Endothelial cell (in vitro differentiated cells): Measurements from ENCODE around the gene HSD17B13. TPM values are rescaled to one million over a fixed set of nuclear protein-coding genes. Genes with fewer than 3 reads are reported as not detected.

Experiments used
- DNase-seq: peaks from one replicate; pipeline ENCODE4 v3.0.0; 2021; ENCODE audit warnings: low spot score
- H3K27ac Mint-ChIP-seq: one replicate; pipeline ENCODE4 v1.8.0; 2021; ENCODE audit warnings: mixed read lengths, inconsistent platforms; ENCODE audit not compliant: unreplicated experiment
- H3K27me3 Mint-ChIP-seq: one replicate; pipeline ENCODE4 v1.8.0; 2021; ENCODE audit warnings: mild to moderate bottlenecking, moderate library complexity, mixed read lengths, inconsistent platforms; ENCODE audit not compliant: unreplicated experiment
- H3K36me3 Mint-ChIP-seq: one replicate; pipeline ENCODE4 v1.8.0; 2021; ENCODE audit warnings: mild to moderate bottlenecking, low read depth, mixed read lengths, inconsistent platforms; ENCODE audit not compliant: unreplicated experiment
- H3K4me1 Mint-ChIP-seq: one replicate; pipeline ENCODE4 v1.8.0; 2021; ENCODE audit warnings: mild to moderate bottlenecking, mixed read lengths, inconsistent platforms; ENCODE audit not compliant: unreplicated experiment
- H3K4me3 Mint-ChIP-seq: one replicate; pipeline ENCODE4 v1.8.0; 2021; ENCODE audit warnings: mild to moderate bottlenecking, mixed read lengths, inconsistent platforms; ENCODE audit not compliant: unreplicated experiment
- H3K9me3 Mint-ChIP-seq: one replicate; pipeline ENCODE4 v1.8.0; 2021; ENCODE audit warnings: mixed read lengths, inconsistent platforms; ENCODE audit not compliant: unreplicated experiment
- CTCF ChIP-seq: fragments of 200-600 bp; sonication (generic); IDR thresholded peaks from one replicate; pipeline ENCODE4 v1.5.0; 2021; ENCODE audit warnings: antibody characterized with exemption; ENCODE audit not compliant: unreplicated experiment
- microRNA-seq: library from miRNA; unstranded; fragments of <30 nt; microRNA quantifications from one replicate; pipeline ENCODE4, GENCODE V29; 2020; ENCODE audit not compliant: unreplicated experiment
- total RNA-seq: library from RNA; stranded (reverse); fragmentation: NEBNext Ultra II Directional; extraction: Animal tissue kit (Norgen Biotek cat#: 25700); gene quantifications from one replicate; pipeline ENCODE4 v1.2.1, GENCODE V29; 2021; ENCODE audit not compliant: unreplicated experiment

The HSD17B13 gene
- total RNA-seq, 1 donor from 2014 or later, result not detected

- H3K36me3 Mint-ChIP-seq, result no peaks in the 10 kb centered on the region
- H3K4me3 Mint-ChIP-seq, result no peak overlapping the region
- no peak for DNase-seq
- H3K27me3 Mint-ChIP-seq, result peaks cover 1% of the 10 kb centered on the region
- no peak for TF ChIP-seq CTCF
- H3K9me3 Mint-ChIP-seq, result no peaks in the 10 kb centered on the region
- H3K4me1 Mint-ChIP-seq, result no peaks in the 10 kb centered on the region
- H3K27ac Mint-ChIP-seq, result no peak overlapping the region
These were observed 62.2 kb downstream of the HSD17B13 start for GRCh38 chr4:87260477-87260876.

- no peak overlapping the region for H3K4me3 Mint-ChIP-seq
- TF ChIP-seq CTCF, result no peak
- H3K27ac Mint-ChIP-seq, result no peak overlapping the region
These were observed 64.0 kb downstream of the HSD17B13 start for GRCh38 chr4:87258677-87259076.

GRCh38 chr4:87257523-87257922 is 65.2 kb downstream of the HSD17B13 start:
- H3K27ac Mint-ChIP-seq, result no peak overlapping the region

More at GRCh38 chr4:87258677-87259076, 64.0 kb downstream of the HSD17B13 start:
- H3K36me3 Mint-ChIP-seq, result no peaks in the 10 kb centered on the region
- H3K27me3 Mint-ChIP-seq, result peaks cover 1% of the 10 kb centered on the region
- DNase-seq, result no peak
- H3K4me1 Mint-ChIP-seq, result no peaks in the 10 kb centered on the region
- no peaks in the 10 kb centered on the region for H3K9me3 Mint-ChIP-seq

GRCh38 chr4:87255755-87256154 is 66.9 kb downstream of the HSD17B13 start:
- Mint-ChIP-seq H3K27ac (no peak overlapping the region), H3K4me3 (no peak overlapping the region), H3K27me3 (peaks cover 1% of the 10 kb centered on the region), H3K4me1 (no peaks in the 10 kb centered on the region), H3K9me3 (no peaks in the 10 kb centered on the region), H3K36me3 (no peaks in the 10 kb centered on the region)
- no peak for DNase-seq
- TF ChIP-seq CTCF, result no peak

More at GRCh38 chr4:87257523-87257922, 65.2 kb downstream of the HSD17B13 start:
- Mint-ChIP-seq H3K9me3 (no peaks in the 10 kb centered on the region), H3K27me3 (peaks cover 1% of the 10 kb centered on the region), H3K4me1 (no peaks in the 10 kb centered on the region), H3K36me3 (no peaks in the 10 kb centered on the region), H3K4me3 (no peak overlapping the region)
- TF ChIP-seq CTCF, result no peak
- no peak for DNase-seq

Small RNAs within 50 kb of the gene (microRNA-seq; reads per million reads assigned to microRNA genes)
- gene MIR5705, result not detected

Other genes with a start within 250 kb of the HSD17B13 start
- 7.2 TPM for gene KLHL8, start 102.3 kb downstream of the HSD17B13 start, total RNA-seq
- 27.2 TPM for gene HSD17B11, start 68.3 kb upstream of the HSD17B13 start, total RNA-seq
- gene NUDT9, start 99.7 kb upstream of the HSD17B13 start, total RNA-seq, result 16.6 TPM
- 3.3 TPM for gene SPARCL1, start 206.5 kb upstream of the HSD17B13 start, total RNA-seq